HEK293T (cell line): ENCODE results near the gene TIAM1.

Experiments
- CTCF ChIA-PET: fragments of 350-600 bp; formaldehyde crosslinking; extraction: SDS; loops from one replicate; lab custom pipeline; 2021; ENCODE audit warnings: antibody characterized with exemption, inconsistent platforms; lab: Yijun Ruan, JAX
- POLR2A ChIA-PET: fragments of 350-600 bp; formaldehyde crosslinking; extraction: SDS; loops from one replicate; lab custom pipeline; 2020; ENCODE audit warnings: antibody characterized with exemption, inconsistent platforms; lab: Yijun Ruan, JAX
- DNase-seq: peaks from one replicate; pipeline ENCODE4 v3.0.0; 2012; ENCODE audit warnings: mixed read lengths; ENCODE audit errors: extremely low spot score
- ARNT ChIP-seq: fragments of 450-650 bp; IDR thresholded peaks from 2 replicates; pipeline ENCODE4 v1.6.1; 2017; ENCODE audit warnings: mild to moderate bottlenecking
- BHLHE40 ChIP-seq: fragments of 450-650 bp; IDR thresholded peaks from 2 replicates; pipeline ENCODE4 v1.6.1; 2016; ENCODE audit warnings: mild to moderate bottlenecking, moderate library complexity, borderline replicate concordance
- CTBP1 ChIP-seq: fragments of 450-650 bp; IDR thresholded peaks from 2 replicates; pipeline ENCODE4 v1.6.1; 2016; ENCODE audit warnings: borderline replicate concordance
- ELF4 ChIP-seq: fragments of 450-650 bp; IDR thresholded peaks from 2 replicates; pipeline ENCODE4 v1.6.1; 2017; ENCODE audit warnings: antibody characterized with exemption
- FOXA1 ChIP-seq: fragments of 450-650 bp; IDR thresholded peaks from 2 replicates; pipeline ENCODE4 v1.6.1; 2016; ENCODE audit warnings: mild to moderate bottlenecking
- FOXK2 ChIP-seq: fragments of 450-650 bp; IDR thresholded peaks from 2 replicates; pipeline ENCODE4 v1.6.1; 2016; ENCODE audit warnings: mild to moderate bottlenecking
- FOXM1 ChIP-seq: fragments of 450-650 bp; IDR thresholded peaks from 2 replicates; pipeline ENCODE4 v1.6.1; 2017; ENCODE audit warnings: mild to moderate bottlenecking, borderline replicate concordance
- HDGF ChIP-seq: fragments of 450-650 bp; IDR thresholded peaks from 2 replicates; pipeline ENCODE4 v1.6.1; 2017; ENCODE audit warnings: antibody characterized with exemption, borderline replicate concordance
- L3MBTL2 ChIP-seq: fragments of 450-650 bp; conservative IDR thresholded peaks from 2 replicates; pipeline ENCODE4 v1.6.1; 2016; ENCODE audit warnings: mild to moderate bottlenecking
- LEF1 ChIP-seq: fragments of 450-650 bp; IDR thresholded peaks from 2 replicates; pipeline ENCODE4 v1.6.1; 2017; ENCODE audit warnings: mild to moderate bottlenecking, borderline replicate concordance
- NFRKB ChIP-seq: fragments of 450-650 bp; IDR thresholded peaks from 2 replicates; pipeline ENCODE4 v1.6.1; 2016; ENCODE audit warnings: mild to moderate bottlenecking, moderate library complexity
- SP1 ChIP-seq: fragments of 450-650 bp; IDR thresholded peaks from 2 replicates; pipeline ENCODE4 v1.6.1; 2017
- SUZ12 ChIP-seq: fragments of 450-650 bp; IDR thresholded peaks from 2 replicates; pipeline ENCODE4 v1.6.1; 2016; ENCODE audit warnings: mild to moderate bottlenecking
- TARDBP ChIP-seq: fragments of 450-650 bp; IDR thresholded peaks from 2 replicates; pipeline ENCODE4 v1.6.1; 2016
- ZNF384 ChIP-seq: fragments of 450-650 bp; IDR thresholded peaks from 2 replicates; pipeline ENCODE4 v1.6.1; 2016
- TF ChIP-seq, protein P1 (sequence below): fragments of 450-650 bp; IDR thresholded peaks from 2 replicates; pipeline ENCODE4 v1.6.1; 2016

Gene TIAM1

DNA sequence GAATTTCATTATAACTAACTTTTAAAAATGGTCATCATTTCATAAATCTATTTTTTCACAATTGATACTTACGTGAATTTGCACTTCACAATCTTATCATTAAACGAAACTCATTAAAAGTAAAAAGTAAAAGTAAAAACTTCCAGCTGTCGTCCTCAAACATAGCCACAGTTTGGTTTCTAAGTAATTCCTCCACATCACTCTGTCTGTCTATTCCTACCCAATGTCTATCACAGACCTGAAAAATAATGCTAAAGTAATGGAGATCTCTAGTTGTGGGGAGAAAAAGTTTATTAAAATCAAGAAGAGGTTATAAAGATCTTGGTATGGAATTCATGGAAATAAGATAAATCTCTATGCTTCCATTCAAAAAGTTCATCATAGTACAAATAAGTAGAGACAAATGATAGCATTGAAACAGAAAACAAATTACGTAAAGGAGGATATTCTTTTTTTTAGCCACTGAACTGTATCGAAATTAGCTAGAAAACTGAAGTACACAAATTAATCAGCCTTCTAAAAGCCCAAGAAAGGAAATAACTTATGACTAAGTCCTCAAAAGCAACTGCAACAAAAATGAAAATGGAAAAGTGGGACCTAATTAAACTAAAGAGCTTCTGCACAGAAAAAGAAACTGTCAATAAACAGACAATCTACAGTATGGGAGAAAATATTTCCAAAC lies 148.6 kb downstream of the TIAM1 start:
- POLR2A ChIA-PET = no interaction called here
- TF ChIP-seq TARDBP (no peak), HDGF (no peak), LEF1 (no peak), FOXA1 (no peak), NFRKB (no peak), FOXM1 (no peak), CTBP1 (no peak), FOXK2 (no peak), L3MBTL2 (no peak), ARNT (no peak), ZNF384 (no peak), ELF4 (no peak)
- CTCF ChIA-PET = interaction anchor here (0.6 to 1.6 kb wide), 3 partner anchors 12 to 385 kb away, joined by 3 to 7 read pairs (median 3); no protein-coding TSS in a partner anchor
- no peak for DNase-seq

DNA sequence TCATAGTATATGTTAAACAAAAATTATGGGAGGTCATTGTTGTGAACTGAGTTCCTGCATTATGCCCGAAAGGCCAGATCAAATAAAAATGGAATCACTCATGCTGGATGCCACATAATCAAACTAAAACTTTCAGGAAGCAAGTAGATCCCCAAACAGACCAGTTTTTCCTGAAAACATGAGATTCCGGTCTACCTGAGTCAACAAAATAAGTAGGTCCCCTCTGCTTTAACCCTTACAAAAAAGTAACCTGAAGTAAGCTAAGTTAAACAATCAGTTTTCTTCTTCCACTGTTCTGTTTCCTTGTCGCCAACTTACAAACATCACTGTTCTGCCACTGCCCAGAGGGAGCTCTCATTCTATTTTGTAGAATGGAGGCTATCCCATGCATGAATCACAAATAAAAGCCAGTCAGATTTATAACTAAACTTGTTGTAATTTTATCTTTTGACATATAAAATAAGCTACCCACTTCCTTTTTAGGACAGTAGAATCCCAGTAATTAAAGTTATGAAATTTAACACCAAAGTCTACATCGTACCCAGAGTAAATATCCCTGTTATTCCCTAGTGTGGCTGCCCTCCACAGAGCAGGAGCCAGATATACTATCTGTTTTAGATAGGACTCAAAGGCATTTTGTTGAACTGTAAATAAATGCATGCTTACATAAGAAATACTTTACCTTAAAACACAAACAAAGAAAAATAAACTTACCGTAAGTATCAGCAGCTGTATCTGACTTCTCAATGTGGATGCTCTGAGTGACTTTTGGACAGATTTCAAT lies 149.4 kb downstream of the TIAM1 start:
- CTCF ChIA-PET = interaction anchor here (0.9 to 1.6 kb wide), 2 partner anchors 12 to 386 kb away, joined by 3 to 7 read pairs; no protein-coding TSS in a partner anchor
- no peak for DNase-seq
- POLR2A ChIA-PET = no interaction called here
- TF ChIP-seq, protein P1, sequence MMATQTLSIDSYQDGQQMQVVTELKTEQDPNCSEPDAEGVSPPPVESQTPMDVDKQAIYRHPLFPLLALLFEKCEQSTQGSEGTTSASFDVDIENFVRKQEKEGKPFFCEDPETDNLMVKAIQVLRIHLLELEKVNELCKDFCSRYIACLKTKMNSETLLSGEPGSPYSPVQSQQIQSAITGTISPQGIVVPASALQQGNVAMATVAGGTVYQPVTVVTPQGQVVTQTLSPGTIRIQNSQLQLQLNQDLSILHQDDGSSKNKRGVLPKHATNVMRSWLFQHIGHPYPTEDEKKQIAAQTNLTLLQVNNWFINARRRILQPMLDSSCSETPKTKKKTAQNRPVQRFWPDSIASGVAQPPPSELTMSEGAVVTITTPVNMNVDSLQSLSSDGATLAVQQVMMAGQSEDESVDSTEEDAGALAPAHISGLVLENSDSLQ = no peak
- TF ChIP-seq FOXA1 = no peak
- no peak for TF ChIP-seq ELF4
- no peak for TF ChIP-seq LEF1
- TF ChIP-seq FOXK2 = no peak
- TF ChIP-seq TARDBP = no peak
- TF ChIP-seq BHLHE40 = no peak

DNA sequence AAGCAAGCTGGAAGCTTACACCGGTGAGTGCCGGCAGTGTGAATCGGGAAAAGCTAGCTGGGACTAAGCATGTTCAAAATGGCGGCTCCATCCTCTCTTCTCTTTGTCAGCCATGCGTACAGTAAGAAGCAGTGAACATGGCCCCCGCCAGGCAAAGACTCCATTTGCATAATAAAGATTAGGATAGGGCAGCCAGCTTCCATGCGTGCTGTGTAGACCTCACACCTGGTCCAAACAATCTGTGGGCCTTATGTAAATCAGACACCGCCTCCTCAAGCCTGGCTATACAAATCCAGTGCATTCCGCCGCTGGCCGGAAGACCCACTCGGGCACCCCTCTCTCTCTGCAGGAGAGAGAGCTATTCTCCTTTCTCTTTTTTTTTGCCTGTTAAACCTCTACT lies 150.3 kb downstream of the TIAM1 start:
- no peak for TF ChIP-seq TARDBP
- TF ChIP-seq HDGF = no peak
- TF ChIP-seq CTBP1 = no peak
- TF ChIP-seq, protein P1 = no peak
- no peak for TF ChIP-seq ARNT
- no peak for TF ChIP-seq SP1
- TF ChIP-seq FOXA1 = no peak
- no peak for TF ChIP-seq FOXM1
- TF ChIP-seq NFRKB = no peak
- DNase-seq = no peak
- CTCF ChIA-PET = no interaction called here
- POLR2A ChIA-PET = no interaction called here

DNA sequence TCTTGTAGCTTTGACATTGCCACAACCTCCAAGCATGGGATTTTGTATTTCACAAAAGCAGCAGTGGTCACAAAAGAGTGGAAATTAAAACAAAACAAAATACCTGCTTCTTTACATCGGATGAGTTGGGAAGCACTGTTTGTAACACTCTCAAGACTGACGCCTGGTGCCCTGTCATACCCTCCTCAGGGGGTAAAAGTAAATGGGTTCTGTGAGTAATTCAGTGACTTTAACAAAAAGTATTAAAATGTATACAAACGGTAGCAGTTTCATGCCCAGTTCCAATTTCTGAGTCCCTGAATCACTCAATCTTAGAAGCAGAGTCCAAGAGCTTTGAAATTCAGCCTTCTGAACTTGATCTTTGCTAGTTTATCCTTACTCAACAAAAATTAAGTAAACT lies 152.5 kb downstream of the TIAM1 start:
- ChIA-PET POLR2A (no interaction called here), CTCF (interaction anchor here (0.7 kb wide), 1 partner anchor 85 kb away, joined by 4 read pairs; no protein-coding TSS in a partner anchor)
- TF ChIP-seq, protein P1 = no peak
- TF ChIP-seq ELF4 = no peak
- no peak for TF ChIP-seq LEF1
- no peak for TF ChIP-seq FOXA1
- no peak for TF ChIP-seq ZNF384
- no peak for TF ChIP-seq FOXK2
- no peak for TF ChIP-seq CTBP1
- no peak for TF ChIP-seq NFRKB
- no peak for TF ChIP-seq SP1
- TF ChIP-seq FOXM1 = no peak
- TF ChIP-seq SUZ12 = no peak
- no peak for TF ChIP-seq BHLHE40
- no peak for TF ChIP-seq ARNT
- TF ChIP-seq L3MBTL2 = no peak
- no peak for TF ChIP-seq TARDBP
- TF ChIP-seq HDGF = no peak
- no peak for DNase-seq

DNA sequence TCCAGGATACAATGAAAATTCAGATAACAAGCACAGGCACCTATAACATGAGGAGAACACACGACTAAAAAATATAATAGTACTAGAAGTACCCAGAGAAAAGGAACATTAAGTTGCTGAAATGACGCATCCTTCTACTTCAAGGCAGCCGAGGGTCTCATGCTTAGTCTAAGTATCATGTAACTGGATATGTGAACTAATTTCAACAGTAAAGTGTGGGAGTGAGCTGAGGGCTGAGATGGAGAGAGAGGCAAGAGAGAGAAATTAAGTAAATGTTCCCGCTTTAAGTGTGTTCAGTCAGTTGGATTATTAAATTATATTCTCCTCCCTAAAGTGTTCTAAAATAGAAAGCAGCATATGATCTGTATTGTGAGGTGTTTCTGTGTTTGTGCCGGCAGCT lies 153.5 kb downstream of the TIAM1 start:
- ChIA-PET POLR2A (no interaction called here), CTCF (interaction anchor here (0.6 kb wide), 2 partner anchors 94 to 269 kb away, joined by 3 to 4 read pairs; no protein-coding TSS in a partner anchor)
- DNase-seq = no peak
- no peak for TF ChIP-seq FOXA1
- no peak for TF ChIP-seq HDGF
- TF ChIP-seq CTBP1 = no peak
- no peak for TF ChIP-seq NFRKB
- no peak for TF ChIP-seq SUZ12
- no peak for TF ChIP-seq SP1
- TF ChIP-seq ELF4 = no peak
- TF ChIP-seq TARDBP = no peak

DNA sequence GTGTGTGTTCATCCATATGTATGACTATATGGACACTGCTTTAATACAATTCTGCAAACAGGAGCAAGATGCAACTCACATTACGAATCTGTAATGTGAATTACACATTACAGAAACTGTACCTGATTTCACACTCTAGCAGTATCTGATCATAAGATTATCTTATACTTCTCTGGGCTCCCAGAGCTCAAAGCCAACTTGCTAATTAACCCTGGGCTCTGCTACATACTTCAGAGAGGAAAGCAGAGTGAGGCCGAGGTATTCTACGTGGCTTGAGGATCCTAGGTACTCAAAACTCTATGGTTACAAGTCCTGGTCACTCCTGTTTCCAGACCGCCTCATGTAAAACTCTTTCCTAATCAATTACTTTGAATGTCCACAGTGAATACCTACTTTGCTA lies 156.6 kb downstream of the TIAM1 start:
- TF ChIP-seq, protein P1 = no peak
- TF ChIP-seq HDGF (no peak), BHLHE40 (no peak), NFRKB (no peak), SP1 (no peak), CTBP1 (no peak), ZNF384 (no peak), TARDBP (no peak), ELF4 (no peak), LEF1 (no peak), FOXA1 (no peak), FOXK2 (no peak), L3MBTL2 (no peak), ARNT (no peak), SUZ12 (no peak), FOXM1 (no peak)
- ChIA-PET POLR2A (no interaction called here), CTCF (no interaction called here)
- no peak for DNase-seq
